Stromal cell of bone marrow (primary cell): ENCODE data around the gene FFAR1.
A peak's percentile ranks its signal among the peaks of the same experiment; 100 is the strongest.
"Not testable (repeated sequence)": the region's sequence is repeated elsewhere in the genome, so short reads cannot be mapped to it uniquely, and the experiment has no call there.

Source experiments
- DNase-seq: peaks from one replicate; pipeline ENCODE4 v3.0.0-alpha.2; 2012; ENCODE audit warnings: low read depth

Gene FFAR1

GRCh38 chr19:35342430-35342829, 5.3 kb upstream of the FFAR1 start:
- no peak for DNase-seq

- no peak for DNase-seq
Observed at GRCh38 chr19:35344511-35345031, 3.1 kb upstream of the FFAR1 start.

DNA sequence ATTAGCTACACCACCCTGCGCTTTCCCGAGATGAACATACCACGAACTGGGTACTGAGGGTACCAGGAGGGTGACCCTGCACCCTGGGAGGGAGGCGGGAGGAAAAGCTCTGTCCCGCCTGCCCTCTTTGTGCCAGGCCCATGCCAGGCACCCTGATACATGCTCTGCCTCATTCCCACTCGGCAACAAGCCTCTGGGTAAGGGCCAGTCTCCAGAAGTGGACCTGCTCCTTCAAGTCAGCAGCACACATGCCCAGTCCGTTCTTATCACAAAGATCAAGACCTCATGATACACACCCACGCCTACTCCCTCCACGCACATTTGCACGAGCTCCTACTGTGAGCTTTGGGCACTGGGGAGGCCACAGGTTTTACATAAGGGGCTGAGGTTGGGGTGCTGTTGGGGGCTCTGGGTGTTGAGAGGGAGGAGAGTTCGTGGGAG, 2.0 kb upstream of the FFAR1 start:
- DNase-seq, result no peak

- no peak for DNase-seq
Observed at GRCh38 chr19:35346193-35347052, 1.3 kb upstream of the FFAR1 start.

- no peak for DNase-seq
Observed at GRCh38 chr19:35347930-35348298, 212 bp downstream of the FFAR1 start.

DNA sequence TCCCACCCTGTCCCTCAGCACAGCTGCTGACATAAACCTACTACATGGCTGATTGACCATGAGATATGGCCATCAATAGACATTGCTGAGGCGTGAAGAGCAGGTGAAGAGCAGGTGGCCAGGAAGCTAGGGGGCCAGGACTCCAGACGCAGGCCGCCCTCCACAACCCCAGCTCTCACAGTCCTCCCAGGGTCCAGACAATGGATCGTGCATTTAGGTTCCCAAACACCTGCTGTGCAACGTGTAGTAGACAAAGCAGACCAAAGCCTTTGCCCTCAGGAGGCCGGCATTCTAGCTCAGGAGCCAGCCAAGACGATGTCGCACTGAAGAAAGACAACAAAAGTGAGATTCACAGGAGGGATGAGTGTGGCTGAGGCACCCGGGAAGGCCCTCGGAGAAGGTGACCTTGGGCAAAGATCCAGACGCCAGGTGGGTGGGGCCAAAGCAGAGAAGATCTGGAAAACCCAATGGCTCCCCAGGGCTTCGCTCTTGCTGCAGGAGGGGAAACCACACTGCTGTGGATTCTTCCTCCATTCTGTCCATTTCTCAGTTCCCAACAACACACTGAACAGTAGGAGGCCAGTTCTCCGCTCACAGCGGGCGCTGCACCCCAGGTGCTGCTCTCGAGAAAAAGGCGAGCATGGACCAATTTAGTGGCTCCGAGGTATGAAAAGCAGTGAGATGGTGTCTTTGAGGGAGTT, 1.4 kb downstream of the FFAR1 start:
- no peak for DNase-seq

- no peak for DNase-seq
Observed at GRCh38 chr19:35349614-35350521, 2.2 kb downstream of the FFAR1 start.

GRCh38 chr19:35350591-35350990, 2.9 kb downstream of the FFAR1 start:
- no peak for DNase-seq

- no peak for DNase-seq
Observed at GRCh38 chr19:35351411-35352176, 3.9 kb downstream of the FFAR1 start.

GRCh38 chr19:35352177-35352447, 4.4 kb downstream of the FFAR1 start:
- no peak for DNase-seq

- DNase-seq, result peak; percentile 42
Observed at GRCh38 chr19:35352448-35353304, 5.0 kb downstream of the FFAR1 start.

- DNase-seq, result no peak
Observed at GRCh38 chr19:35353635-35354034, 5.9 kb downstream of the FFAR1 start.

DNA sequence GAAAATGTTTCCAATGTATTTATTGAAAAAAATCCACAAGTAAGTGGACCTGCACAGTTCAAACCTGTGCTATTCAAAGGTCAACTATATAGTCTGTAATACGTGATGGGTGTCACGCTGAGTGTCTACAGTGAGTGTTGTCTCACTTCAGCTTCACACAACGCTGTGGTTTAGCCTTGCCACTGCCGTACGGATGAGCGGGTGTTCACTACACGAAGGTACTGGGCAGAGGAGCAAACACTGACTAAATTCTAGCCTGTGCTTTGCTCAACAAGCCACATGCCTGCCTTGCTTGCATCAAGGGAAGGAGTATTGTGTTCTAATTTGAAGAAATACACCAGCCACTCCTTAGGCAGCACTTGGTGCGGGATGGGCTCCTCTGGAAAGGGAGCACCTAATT, 7.2 kb downstream of the FFAR1 start:
- no peak for DNase-seq

DNA sequence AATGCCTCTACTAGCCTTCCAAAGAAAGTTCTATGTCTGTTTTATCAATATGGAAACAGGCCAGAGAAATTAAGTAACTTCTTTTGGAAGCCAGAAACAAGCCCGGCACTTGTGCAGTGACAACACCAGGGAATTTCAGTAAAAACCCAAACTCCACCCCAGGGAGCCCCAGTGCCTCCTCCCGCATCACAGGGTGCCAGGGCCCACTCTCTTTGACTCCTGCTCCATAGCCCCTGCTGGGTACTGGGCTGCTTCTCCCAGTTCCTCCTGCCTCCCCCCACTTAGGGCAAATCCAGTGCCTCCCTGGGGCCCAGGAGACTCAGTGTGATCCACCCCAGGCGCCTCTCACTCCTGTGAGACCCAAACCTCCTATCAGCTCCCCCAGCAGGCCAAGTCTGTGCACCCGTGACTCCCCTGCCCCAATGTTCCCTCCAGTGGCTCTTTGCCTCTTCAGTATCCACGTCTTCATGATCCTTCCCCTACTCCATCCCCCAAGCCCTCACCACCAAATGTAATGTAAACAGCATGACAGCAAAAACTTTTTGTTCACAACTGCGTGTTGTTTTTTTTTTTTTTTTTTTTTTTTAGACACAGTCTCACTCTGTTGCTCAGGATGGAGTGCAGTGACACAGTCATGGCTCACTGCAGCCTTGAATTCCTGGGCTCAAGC, 8.2 kb downstream of the FFAR1 start:
- no peak for DNase-seq

GRCh38 chr19:35357867-35358573, 10.3 kb downstream of the FFAR1 start, which contains the start of gene FFAR3:
Gene FFAR3, plus strand, starts transcription at chr19:35358460. Its CDS starts 431 bp downstream, at chr19:35358891.
- DNase-seq, result no peak

- DNase-seq, result not testable (repeated sequence)
Observed at GRCh38 chr19:35358834-35359233, 11.1 kb downstream of the FFAR1 start.

DNA sequence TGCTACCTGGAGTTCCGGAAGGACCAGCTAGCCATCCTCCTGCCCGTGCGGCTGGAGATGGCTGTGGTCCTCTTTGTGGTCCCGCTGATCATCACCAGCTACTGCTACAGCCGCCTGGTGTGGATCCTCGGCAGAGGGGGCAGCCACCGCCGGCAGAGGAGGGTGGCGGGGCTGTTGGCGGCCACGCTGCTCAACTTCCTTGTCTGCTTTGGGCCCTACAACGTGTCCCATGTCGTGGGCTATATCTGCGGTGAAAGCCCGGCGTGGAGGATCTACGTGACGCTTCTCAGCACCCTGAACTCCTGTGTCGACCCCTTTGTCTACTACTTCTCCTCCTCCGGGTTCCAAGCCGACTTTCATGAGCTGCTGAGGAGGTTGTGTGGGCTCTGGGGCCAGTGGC, 11.7 kb downstream of the FFAR1 start:
- not testable (repeated sequence) for DNase-seq

- DNase-seq, result not testable (repeated sequence)
Observed at GRCh38 chr19:35360081-35360480, 12.4 kb downstream of the FFAR1 start.

DNA sequence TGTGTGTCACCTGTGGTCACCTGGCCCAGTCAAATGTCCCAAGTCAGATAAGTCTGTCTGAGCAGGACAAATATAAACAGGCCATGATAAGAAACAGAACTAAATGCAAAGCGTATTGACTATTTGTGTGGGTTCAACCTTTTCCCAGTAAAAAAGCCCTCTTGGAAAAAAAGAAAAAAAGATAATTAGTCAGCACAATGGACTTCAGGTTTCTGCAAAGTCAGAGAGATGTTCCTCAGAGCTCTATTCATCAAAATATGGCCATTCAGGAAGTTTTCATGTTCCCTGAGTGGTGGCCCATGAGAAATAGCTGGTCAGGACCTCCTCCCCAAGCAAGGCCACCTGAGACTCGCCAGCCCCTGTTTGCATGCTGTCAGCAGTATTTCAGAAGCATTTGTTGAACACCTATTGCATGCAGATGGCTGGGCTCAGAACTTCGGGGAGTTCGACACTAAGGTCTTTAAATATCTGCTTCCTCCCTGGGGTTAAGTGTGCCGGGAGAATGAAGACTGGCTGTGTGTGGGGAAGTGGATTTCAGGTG, 13.2 kb downstream of the FFAR1 start:
- DNase-seq, result no peak
